Measurements from ENCODE around the gene BCAS1.

The BCAS1 gene

GRCh38 chr20:54048481-54048880, 21.9 kb downstream of the BCAS1 start:
- no peak for DNase-seq (ENCODE audit: low read depth)

- no peak for DNase-seq (ENCODE audit: low read depth)
Measured at GRCh38 chr20:54047720-54048119, 22.7 kb downstream of the BCAS1 start.

GRCh38 chr20:54047048-54047447, 23.3 kb downstream of the BCAS1 start:
- DNase-seq (ENCODE audit: low read depth) = no peak

- no peak for DNase-seq (ENCODE audit: low read depth)
Measured at GRCh38 chr20:54044156-54044555, 26.2 kb downstream of the BCAS1 start.

GRCh38 chr20:54043076-54043967, 27.1 kb downstream of the BCAS1 start:
- DNase-seq (ENCODE audit: low read depth) = no peak

- no peak for DNase-seq (ENCODE audit: low read depth)
Measured at GRCh38 chr20:54042021-54042420, 28.4 kb downstream of the BCAS1 start.

- DNase-seq (ENCODE audit: low read depth) = no peak
Measured at GRCh38 chr20:54041336-54041735, 29.1 kb downstream of the BCAS1 start.

GRCh38 chr20:54040531-54040930, 29.9 kb downstream of the BCAS1 start:
- no peak for DNase-seq (ENCODE audit: low read depth)

- DNase-seq (ENCODE audit: low read depth) = no peak
Measured at GRCh38 chr20:54038961-54039360, 31.4 kb downstream of the BCAS1 start.

GRCh38 chr20:54037525-54037924, 32.9 kb downstream of the BCAS1 start:
- DNase-seq (ENCODE audit: low read depth) = no peak

GRCh38 chr20:54029643-54030042, 40.8 kb downstream of the BCAS1 start:
- no peak for DNase-seq (ENCODE audit: low read depth)

GRCh38 chr20:54029176-54029575, 41.2 kb downstream of the BCAS1 start:
- no peak for DNase-seq (ENCODE audit: low read depth)

- DNase-seq (ENCODE audit: low read depth) = no peak
Measured at GRCh38 chr20:54028276-54029011, 42.0 kb downstream of the BCAS1 start.

GRCh38 chr20:54027704-54028103, 42.7 kb downstream of the BCAS1 start:
- no peak for DNase-seq (ENCODE audit: low read depth)

GRCh38 chr20:54026295-54027064, 43.9 kb downstream of the BCAS1 start:
- no peak for DNase-seq (ENCODE audit: low read depth)

GRCh38 chr20:54025251-54025771, 45.1 kb downstream of the BCAS1 start:
- DNase-seq (ENCODE audit: low read depth) = no peak

- no peak for DNase-seq (ENCODE audit: low read depth)
Measured at GRCh38 chr20:54023406-54023805, 47.0 kb downstream of the BCAS1 start.

GRCh38 chr20:54021446-54022235, 48.8 kb downstream of the BCAS1 start:
- DNase-seq (ENCODE audit: low read depth) = no peak

- DNase-seq (ENCODE audit: low read depth) = no peak
Measured at GRCh38 chr20:54020868-54021267, 49.5 kb downstream of the BCAS1 start.

- DNase-seq (ENCODE audit: low read depth) = no peak
Measured at GRCh38 chr20:54020348-54020747, 50.0 kb downstream of the BCAS1 start.

- DNase-seq (ENCODE audit: low read depth) = no peak
Measured at GRCh38 chr20:54019585-54019984, 50.8 kb downstream of the BCAS1 start.
